RWPE1 (cell line): Measurements from ENCODE around the gene PPP6C.
"Not testable (repeated sequence)": the region's sequence is repeated elsewhere in the genome, so short reads cannot be mapped to it uniquely, and the experiment has no call there.

Experiments
- CTCF ChIA-PET: fragments of 350-600 bp; sonication (Branson Sonifier 250); formaldehyde crosslinking; extraction: SDS; loops from one replicate; lab custom pipeline; 2021; lab: Yijun Ruan, JAX
- POLR2A ChIA-PET: fragments of 400-600 bp; formaldehyde crosslinking; extraction: SDS; loops from one replicate; lab custom pipeline; 2020; ENCODE audit warnings: antibody characterized with exemption; ENCODE audit not compliant: low non-redundant PET; lab: Yijun Ruan, JAX
- DNase-seq: peaks from one replicate; pipeline ENCODE4 v3.0.0; 2012; ENCODE audit warnings: low spot score
- H3K27ac ChIP-seq: fragments of 450-650 bp; 2 replicates; pipeline ENCODE4 v1.5.1; 2017
- TF ChIP-seq, protein P1 (sequence below): fragments of 450-650 bp; conservative IDR thresholded peaks from 2 replicates; pipeline ENCODE4 v1.5.1; 2017; ENCODE audit warnings: low read depth, mild to moderate bottlenecking

The PPP6C gene

DNA sequence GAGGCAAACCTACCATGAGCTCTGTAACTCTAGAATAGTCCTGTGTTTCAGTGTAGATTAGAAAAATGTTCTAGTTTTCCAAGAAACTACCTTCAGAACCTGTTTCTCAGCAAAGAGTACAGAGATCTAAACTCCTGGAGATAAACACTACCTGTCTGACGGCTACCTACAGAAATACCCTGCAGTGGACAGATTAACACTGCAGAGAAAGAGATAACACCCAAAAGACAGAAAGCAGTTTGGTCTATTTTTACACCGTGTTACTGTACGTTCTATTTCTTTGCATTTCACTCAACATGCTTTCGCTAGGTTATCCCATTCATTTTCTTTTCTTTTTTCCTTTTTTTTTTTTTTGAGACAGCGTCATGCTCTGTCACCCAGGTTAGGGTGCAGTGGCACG is 57.8 kb downstream of the PPP6C start:
- DNase-seq: no peak
- H3K27ac ChIP-seq: no peak overlapping the region
- TF ChIP-seq, protein P1, sequence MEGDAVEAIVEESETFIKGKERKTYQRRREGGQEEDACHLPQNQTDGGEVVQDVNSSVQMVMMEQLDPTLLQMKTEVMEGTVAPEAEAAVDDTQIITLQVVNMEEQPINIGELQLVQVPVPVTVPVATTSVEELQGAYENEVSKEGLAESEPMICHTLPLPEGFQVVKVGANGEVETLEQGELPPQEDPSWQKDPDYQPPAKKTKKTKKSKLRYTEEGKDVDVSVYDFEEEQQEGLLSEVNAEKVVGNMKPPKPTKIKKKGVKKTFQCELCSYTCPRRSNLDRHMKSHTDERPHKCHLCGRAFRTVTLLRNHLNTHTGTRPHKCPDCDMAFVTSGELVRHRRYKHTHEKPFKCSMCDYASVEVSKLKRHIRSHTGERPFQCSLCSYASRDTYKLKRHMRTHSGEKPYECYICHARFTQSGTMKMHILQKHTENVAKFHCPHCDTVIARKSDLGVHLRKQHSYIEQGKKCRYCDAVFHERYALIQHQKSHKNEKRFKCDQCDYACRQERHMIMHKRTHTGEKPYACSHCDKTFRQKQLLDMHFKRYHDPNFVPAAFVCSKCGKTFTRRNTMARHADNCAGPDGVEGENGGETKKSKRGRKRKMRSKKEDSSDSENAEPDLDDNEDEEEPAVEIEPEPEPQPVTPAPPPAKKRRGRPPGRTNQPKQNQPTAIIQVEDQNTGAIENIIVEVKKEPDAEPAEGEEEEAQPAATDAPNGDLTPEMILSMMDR: no peak
- POLR2A ChIA-PET: no interaction called here
- CTCF ChIA-PET: interaction anchor here (0.6 kb wide), 1 partner anchor 133 kb away, joined by 3 read pairs; no protein-coding TSS in a partner anchor

DNA sequence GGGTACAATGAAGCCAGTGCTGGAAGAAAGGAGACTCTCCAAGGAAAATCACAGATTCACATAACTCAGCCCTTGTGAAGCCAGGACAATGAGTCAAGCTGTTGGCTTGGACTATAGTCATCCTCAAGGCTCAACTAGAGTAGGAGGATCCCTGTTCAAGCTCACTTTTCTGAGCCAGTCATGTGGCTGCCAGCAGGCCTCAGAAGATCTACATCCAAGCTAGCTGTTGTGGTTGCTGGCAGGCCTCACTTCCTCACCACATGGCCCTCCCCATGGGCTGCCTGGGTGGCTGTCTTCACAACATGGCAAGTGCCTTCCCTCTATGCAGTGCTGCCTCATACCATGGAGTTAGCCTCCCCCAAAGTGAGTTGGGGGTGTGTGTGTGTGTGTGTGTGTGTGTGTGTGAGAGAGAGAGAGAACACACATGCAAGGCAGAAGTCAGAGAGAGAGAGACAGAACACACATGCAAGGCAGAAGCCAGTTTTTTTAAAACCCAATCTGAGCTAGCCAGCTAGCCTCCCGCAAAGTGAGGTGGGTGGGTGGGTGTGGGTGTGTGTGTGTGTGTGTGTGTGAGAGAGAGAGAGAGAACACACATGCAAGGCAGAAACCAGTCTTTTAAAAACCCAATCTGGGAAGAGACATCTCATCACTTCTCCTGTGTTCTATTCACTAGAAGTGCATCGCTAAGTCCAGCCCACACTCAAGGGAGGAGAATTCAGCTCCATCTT is 63.4 kb downstream of the PPP6C start:
- ChIA-PET CTCF (interaction anchor here (0.5 to 0.9 kb wide), 2 partner anchors 17 to 21 kb away, joined by 4 read pairs; partner anchors contain the start of gene SCAI), POLR2A (no interaction called here)
- peak; percentile 34 for DNase-seq
- peak overlapping the region; percentile 56 for H3K27ac ChIP-seq
- TF ChIP-seq, protein P1: no peak

DNA sequence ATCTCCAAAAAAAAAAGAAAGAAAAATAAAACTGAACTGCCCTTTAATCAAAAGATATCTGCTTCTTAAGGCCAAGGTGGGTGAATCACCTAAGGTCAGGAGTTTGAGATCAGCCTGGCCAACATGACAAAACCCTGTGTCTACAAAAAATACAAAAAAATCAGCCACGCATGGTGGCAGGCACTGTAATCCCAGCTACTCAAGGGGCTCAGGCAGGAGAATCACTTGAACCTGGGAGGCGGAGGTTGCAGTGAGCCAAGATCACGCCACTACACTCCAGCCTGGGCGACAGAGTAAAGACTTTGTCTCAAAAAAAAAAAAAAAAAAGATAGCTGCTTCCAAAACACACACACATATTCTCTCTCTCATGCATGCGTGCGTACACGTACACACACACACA is 64.1 kb downstream of the PPP6C start:
- TF ChIP-seq, protein P1: no peak

DNA sequence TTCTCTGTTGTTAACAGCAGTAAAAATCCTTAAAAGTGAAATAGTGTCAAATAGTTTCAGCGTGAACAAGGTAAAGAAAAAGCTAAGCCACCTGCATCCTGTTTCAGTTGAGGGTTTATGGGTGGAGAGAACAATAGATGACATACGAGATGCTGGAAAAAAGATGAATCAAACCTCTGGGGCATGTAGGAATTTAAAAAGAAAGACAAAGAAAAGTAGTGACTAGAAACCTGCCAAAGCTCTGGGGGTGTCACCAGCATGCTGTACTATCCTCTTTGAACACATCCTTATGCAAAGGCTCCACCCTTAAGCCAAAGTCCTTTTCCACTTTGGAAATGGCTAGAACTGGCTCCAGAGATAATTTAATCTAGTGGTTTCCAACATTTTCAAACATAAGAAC is 68.5 kb downstream of the PPP6C start:
- peak; percentile 39 for DNase-seq
- TF ChIP-seq, protein P1: no peak
- ChIA-PET POLR2A (no interaction called here), CTCF (no interaction called here)
- no peak overlapping the region for H3K27ac ChIP-seq

More for the DNA sequence above, 64.1 kb downstream of the PPP6C start:
- no peak for DNase-seq
- H3K27ac ChIP-seq: 0 out of 2 replicates have a peak overlapping the region, but pooled peaks have one; percentile 56
- ChIA-PET POLR2A (no interaction called here), CTCF (interaction anchor here (0.5 to 0.9 kb wide), 2 partner anchors 18 to 20 kb away, joined by 4 read pairs; partner anchors contain the start of gene SCAI)

DNA sequence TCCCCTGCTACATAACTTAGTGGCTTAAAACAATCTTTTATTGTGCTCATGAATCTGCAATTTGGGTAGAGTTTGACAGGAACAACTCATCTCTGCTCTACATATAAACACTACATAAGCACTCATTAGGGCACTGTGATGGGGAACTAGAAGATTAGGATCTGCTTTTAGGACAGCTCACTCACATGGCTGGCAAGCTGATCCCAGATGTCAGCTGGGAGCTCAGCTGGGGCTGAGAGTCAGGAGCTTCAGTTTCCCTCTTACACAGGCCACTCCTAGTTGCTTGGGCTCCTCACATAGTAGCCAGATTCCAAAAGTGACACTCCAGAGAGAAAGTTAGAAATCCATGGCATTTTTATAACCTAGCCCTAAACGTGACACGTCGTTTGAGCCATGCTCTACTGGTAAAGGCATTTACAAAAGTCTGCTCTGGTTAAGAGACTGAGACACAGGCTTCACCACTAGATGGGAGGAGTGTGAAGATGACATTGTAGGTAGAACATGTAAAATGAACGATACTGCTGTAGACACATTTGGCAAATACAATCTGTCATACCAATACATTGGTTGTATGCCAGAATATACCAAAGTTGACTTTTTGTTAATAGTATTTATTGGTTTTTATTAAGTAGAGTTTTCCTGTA is 69.8 kb downstream of the PPP6C start:
- POLR2A ChIA-PET: no interaction called here
- TF ChIP-seq, protein P1: no peak
- no peak for DNase-seq
- H3K27ac ChIP-seq: no peak overlapping the region
- CTCF ChIA-PET: no interaction called here

DNA sequence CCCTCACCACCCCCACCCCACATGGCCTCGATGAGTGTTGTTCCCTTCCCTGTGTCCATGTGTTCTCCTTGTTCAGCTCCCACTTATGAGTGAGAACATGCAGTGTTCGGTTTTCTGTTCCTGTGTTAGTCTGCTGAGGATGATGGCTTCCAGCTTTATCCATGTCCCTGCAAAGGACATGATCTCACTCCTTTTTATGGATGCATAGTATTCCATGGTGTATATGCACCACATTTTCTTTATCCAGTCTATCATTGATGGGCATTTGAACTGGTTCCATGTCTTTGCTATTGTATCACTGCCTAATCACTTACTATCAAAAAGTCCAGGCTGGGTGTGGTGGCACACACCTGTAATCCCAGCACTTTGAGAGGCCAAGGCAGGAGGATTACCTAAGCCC is 70.9 kb downstream of the PPP6C start:
- DNase-seq, CTCF ChIA-PET, H3K27ac ChIP-seq: not testable (repeated sequence)
- POLR2A ChIA-PET: interaction anchor here (0.6 kb wide), 1 partner anchor 61 kb away, joined by 3 read pairs; no protein-coding TSS in a partner anchor

DNA sequence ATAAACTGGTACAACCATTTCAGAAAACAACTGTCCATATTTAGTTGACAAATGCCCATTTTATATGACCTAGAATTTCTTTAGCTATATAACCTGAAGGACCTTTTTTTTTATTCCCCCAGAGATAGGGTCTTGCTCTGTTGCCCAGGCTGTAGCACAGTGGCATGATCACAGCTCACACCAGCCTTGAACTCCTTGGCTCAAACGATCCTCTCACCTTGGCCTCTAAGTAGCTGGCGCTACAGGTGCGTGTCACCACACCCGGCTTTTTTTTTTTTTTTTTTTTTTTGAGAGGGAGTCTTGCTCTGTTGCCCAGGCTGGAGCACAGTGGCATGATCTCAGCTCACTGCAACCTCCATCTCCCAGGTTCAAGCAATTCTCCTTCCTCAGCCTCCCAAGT is 75.1 kb downstream of the PPP6C start:
- POLR2A ChIA-PET, DNase-seq, CTCF ChIA-PET, H3K27ac ChIP-seq: not testable (repeated sequence)
